RPMI8226 (cell line): ENCODE results near the gene IPCEF1.
A peak's percentile ranks its signal among the peaks of the same experiment; 100 is the strongest.

Source experiments
- DNase-seq: peaks from one replicate; pipeline ENCODE4 v3.0.0-alpha.2; 2015

Gene IPCEF1

GRCh38 chr6:154356690-154357089 lies at the start of gene IPCEF1:
TSS of gene IPCEF1 (minus strand) at chr6:154356803. CDS start at chr6:154265947, 90,856 bp downstream.
- DNase-seq = peak; percentile 6

GRCh38 chr6:154406301-154406700 lies 49.7 kb upstream of the IPCEF1 start:
- DNase-seq = no peak

GRCh38 chr6:154404791-154405400 lies 48.3 kb upstream of the IPCEF1 start:
- DNase-seq = no peak

GRCh38 chr6:154403788-154404187 lies 47.2 kb upstream of the IPCEF1 start:
- DNase-seq = peak; percentile 44

- no peak for DNase-seq
Measured at GRCh38 chr6:154402081-154402780, 45.6 kb upstream of the IPCEF1 start.

- DNase-seq = no peak
Measured at GRCh38 chr6:154399097-154399496, 42.5 kb upstream of the IPCEF1 start.

GRCh38 chr6:154397491-154398195 lies 41.0 kb upstream of the IPCEF1 start:
- no peak for DNase-seq

GRCh38 chr6:154395878-154396277 lies 39.3 kb upstream of the IPCEF1 start:
- DNase-seq = no peak

GRCh38 chr6:154395316-154395715 lies 38.7 kb upstream of the IPCEF1 start:
- no peak for DNase-seq

- no peak for DNase-seq
Measured at GRCh38 chr6:154394571-154394970, 38.0 kb upstream of the IPCEF1 start.

- no peak for DNase-seq
Measured at GRCh38 chr6:154390034-154390433, 33.4 kb upstream of the IPCEF1 start.

- no peak for DNase-seq
Measured at GRCh38 chr6:154388803-154389202, 32.2 kb upstream of the IPCEF1 start.

GRCh38 chr6:154386848-154387717 lies 30.5 kb upstream of the IPCEF1 start:
- DNase-seq = no peak

- DNase-seq = no peak
Measured at GRCh38 chr6:154384191-154384590, 27.6 kb upstream of the IPCEF1 start.

- no peak for DNase-seq
Measured at GRCh38 chr6:154383273-154383672, 26.7 kb upstream of the IPCEF1 start.

- DNase-seq = no peak
Measured at GRCh38 chr6:154382740-154383139, 26.1 kb upstream of the IPCEF1 start.

- no peak for DNase-seq
Measured at GRCh38 chr6:154381548-154381947, 24.9 kb upstream of the IPCEF1 start.

- no peak for DNase-seq
Measured at GRCh38 chr6:154380741-154381140, 24.1 kb upstream of the IPCEF1 start.

- DNase-seq = no peak
Measured at GRCh38 chr6:154379585-154379984, 23.0 kb upstream of the IPCEF1 start.

- DNase-seq = no peak
Measured at GRCh38 chr6:154378518-154378917, 21.9 kb upstream of the IPCEF1 start.

- DNase-seq = no peak
Measured at GRCh38 chr6:154377726-154378125, 21.1 kb upstream of the IPCEF1 start.

- no peak for DNase-seq
Measured at GRCh38 chr6:154373971-154374370, 17.4 kb upstream of the IPCEF1 start.

- DNase-seq = no peak
Measured at GRCh38 chr6:154371281-154371680, 14.7 kb upstream of the IPCEF1 start.
